ENCODE measurements around the gene PLA1A.
"Not testable (repeated sequence)": the region's sequence is repeated elsewhere in the genome, so short reads cannot be mapped to it uniquely, and the experiment has no call there.

Gene PLA1A, protein sequence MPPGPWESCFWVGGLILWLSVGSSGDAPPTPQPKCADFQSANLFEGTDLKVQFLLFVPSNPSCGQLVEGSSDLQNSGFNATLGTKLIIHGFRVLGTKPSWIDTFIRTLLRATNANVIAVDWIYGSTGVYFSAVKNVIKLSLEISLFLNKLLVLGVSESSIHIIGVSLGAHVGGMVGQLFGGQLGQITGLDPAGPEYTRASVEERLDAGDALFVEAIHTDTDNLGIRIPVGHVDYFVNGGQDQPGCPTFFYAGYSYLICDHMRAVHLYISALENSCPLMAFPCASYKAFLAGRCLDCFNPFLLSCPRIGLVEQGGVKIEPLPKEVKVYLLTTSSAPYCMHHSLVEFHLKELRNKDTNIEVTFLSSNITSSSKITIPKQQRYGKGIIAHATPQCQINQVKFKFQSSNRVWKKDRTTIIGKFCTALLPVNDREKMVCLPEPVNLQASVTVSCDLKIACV

GRCh38 chr3:119597548-119598288 is at the start of gene PLA1A:
Gene PLA1A, plus strand, starts transcription at chr3:119597885. Its CDS starts 29 bp downstream, at chr3:119597914.
- no peak for DNase-seq

DNA sequence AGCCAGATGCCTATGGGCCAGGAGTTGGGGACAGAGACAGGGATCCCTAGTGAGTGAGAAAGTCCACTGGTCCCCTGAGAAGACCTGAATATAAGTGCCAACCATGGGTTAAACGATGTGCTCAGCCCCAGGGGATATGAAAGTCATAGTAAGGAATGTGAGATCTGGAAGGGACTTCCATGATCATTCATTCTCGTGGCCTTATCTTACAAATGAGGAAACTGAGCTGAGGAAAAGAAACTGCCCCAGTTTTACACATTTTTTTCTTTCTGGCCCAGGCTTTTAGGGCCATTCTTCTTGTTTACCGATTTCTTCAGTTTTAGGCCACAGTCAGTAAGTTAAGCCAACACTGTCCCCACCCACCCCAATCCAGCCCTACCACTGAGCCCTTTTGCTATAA is 49.3 kb upstream of the PLA1A start:
- DNase-seq, result no peak

- DNase-seq, result no peak
Measured at GRCh38 chr3:119550192-119550910, 47.3 kb upstream of the PLA1A start.

DNA sequence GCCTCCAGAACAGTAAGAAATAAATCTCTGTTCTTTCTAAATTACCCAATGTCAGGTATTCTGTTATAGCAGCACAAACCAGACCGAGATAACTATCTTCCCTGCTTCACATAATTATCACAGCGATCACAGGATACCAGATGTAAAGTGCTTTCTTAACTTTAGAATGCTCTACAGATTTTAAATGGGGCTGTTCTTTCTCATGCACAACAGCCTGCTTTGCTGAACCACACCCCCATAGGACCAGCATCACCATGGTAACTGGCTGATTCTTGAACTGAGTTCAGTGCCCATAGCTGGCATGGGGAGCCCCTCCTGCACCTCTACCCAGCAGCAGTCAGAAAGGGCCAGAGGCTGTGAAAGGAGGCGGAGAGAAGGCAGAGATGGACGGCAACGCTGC is 46.1 kb upstream of the PLA1A start:
- no peak for DNase-seq

DNA sequence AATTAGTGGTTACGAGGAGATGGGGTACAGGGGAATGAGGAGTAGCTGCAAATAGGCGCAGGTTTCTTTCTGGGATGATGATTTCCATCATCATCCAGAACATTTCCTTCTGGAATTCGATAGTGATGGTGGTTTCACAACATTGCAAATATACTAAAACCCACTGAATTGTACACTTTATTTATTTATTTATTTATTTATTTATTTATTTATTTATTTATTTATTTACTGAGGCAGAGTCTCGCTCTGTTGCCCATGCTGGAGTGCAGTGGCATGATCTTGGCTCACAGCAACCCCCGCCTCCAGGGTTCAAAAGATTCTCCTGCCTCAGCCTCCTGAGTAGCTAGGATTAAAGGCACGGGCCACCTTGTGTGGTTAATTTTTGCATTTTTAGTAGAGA is 44.8 kb upstream of the PLA1A start:
- DNase-seq, result not testable (repeated sequence)

DNA sequence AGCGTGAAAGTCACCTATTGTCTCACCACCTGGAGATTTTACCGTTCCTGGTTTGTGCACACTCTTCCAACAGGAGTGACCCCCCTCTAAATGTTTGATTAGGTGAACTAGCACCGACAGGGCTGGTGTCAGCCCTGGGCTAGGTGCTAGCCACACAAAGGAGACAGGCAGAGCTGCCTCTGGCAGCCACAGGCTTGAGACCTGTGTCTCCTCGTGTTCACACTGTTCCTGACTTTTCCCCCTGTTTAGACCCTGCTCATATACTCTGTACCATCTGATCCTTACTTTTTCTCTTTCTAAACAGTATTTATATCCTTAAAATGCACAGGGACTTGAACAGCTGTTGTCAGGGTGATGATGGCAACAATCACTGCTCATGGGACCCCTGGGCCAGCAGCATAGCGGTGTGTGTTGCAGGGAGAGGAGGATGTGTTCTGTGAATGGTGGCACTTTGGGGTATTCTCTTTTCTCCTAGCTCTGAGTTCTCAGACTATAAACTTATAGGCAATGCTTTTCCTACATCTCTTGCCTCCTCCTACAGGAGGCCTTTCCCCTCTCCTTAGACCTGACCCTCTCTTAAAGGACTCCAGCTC is 43.8 kb upstream of the PLA1A start:
- DNase-seq, result no peak

GRCh38 chr3:119555309-119555735 is 42.4 kb upstream of the PLA1A start:
- DNase-seq, result no peak

- no peak for DNase-seq
Measured at GRCh38 chr3:119555929-119556328, 41.8 kb upstream of the PLA1A start.

DNA sequence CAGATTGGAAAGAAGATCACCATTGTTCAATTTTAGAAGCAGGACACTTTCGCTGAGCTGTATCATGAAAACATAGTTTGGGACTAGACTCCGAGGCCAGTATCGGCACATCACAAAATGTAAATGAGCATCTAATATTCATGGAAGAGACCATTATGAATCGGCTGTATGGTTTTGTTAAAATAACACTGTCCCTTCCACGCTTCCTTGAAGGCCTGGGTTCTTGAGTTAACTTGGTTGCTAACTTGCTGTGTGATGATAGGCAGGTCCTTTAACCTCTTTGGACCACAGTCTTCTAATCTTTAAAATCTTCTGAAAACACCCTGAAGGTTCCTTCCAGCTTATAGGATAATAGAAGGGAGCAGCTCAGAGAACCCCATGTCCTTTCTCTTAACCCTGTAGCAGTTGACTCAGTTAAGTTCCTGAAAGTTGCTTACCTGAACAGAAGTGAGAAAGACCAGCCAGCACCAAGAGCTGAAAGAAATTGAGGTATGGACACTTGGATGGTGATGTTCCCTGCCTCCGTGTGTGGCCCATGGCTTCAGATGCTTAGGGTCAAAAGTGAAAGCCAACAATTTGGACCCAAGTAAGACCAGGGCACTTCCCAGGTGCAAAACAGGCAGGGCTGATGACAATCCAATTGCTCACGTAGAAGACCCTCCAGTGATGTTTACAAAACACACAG is 40.4 kb upstream of the PLA1A start:
- DNase-seq, result no peak

- no peak for DNase-seq
Measured at GRCh38 chr3:119557877-119558269, 39.8 kb upstream of the PLA1A start.

DNA sequence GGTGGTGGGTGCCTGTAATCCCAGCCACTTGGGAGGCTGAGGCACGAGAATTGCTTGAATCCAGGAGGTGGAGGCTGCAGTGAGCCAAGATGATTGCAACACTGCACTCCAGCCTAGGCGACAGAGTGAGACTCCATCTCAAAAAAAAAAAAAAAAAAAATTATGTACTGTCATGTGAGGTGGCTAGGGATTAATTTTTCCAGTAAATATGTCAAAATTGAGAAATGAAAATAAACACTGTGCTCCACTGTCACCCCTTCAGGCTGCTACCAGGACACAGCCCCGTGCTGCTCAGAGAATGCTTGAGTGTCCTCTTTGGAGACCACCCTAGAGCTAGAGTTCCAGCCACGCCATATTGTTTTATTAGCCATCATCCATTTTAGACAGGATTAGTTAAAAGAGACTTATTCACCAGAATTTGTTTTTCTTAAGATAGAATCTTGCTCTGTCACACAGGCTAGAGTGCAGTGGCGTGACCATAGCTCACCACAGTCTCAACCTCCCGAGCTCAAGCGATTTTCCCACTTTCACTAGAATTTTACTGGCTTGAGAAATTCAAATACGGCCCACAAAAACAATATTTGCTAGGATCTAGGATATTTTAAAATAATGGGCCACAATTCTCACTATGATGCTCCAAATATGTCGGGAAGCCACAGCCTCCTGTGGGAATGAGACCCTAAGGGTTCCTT is 38.9 kb upstream of the PLA1A start:
- no peak for DNase-seq

DNA sequence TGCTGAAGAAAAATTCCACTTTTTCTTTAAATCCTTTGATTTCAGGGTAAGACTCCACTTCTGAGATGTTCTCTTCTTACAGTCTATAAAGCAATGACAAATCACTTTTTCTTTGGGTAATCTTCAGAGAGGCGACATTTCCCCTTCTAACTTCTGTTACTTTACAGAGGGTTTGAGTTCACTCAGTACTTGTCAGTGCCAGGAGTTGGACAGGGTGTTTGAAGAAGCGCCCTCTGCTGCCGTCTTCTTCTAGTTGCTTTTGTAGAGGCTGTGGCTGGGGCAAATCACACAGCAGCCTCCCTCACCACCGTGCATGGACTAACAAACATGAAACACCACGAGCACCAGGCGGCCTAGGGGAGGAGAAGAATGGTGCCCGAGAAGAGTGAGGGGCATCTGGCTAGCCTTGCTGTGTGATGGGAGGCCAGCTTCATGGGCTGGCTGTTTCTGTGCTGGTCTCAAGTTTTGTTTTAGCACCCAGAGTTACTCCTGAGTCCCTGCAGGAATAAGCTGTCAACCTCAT is 38.2 kb upstream of the PLA1A start, which contains the start of gene CD80:
TSS of gene CD80 (minus strand) at position 174 of the 523 bp plus-strand sequence. CDS start 1,886 bp downstream, outside the sequence.
- DNase-seq, result peak; percentile 73

DNA sequence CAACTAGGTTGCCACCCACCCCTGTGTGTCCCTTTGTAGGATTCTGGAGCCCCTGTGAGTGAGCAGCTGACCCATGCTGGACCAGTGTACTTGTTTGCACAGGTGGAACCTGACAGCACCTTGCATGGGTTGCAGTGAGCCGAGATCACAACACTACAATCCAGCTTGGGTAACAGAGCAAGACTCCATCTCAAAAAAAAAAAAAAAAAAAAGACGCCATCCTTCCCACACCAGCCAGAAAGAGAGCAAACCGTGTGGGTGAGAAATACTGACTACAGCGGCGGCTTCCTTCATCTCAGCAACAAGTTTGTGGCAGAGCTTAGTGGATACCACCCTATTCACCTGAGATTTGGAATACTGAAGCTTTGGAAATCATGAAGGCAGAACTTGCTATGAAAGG is 37.5 kb upstream of the PLA1A start:
- no peak for DNase-seq

DNA sequence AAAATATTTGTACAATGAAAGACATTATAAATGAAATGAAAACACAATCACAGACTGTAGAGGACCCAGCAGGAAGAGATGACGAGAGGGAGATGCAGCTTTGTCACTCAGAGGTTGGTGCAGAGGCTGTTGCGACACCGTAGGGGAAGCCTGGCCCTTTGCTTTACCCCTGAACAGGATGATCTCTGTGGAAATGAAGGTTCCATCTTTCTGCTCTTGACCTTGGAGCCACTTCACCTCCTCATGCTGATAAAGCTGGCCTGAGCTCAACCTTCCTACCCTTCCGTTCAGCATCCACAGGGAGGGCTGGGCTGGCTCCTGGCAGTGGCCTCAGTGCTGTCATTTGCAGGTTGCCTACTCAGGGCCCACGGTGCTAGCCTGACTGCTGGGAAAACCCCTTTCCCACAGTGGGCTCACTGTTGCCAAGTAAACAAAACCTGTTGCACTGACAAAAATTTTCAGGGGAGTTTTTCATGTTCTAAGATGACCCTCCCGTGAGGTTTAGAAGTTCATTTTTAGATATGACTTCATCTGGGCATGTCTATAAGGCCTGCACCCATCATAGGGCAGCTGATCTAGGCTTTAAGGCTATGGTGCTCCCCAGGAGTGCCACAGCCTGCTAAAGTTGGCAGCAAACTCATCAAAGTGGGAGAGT is 35.3 kb upstream of the PLA1A start:
- DNase-seq, result peak; percentile 41

- not testable (repeated sequence) for DNase-seq
Measured at GRCh38 chr3:119563334-119563733, 34.4 kb upstream of the PLA1A start.

DNA sequence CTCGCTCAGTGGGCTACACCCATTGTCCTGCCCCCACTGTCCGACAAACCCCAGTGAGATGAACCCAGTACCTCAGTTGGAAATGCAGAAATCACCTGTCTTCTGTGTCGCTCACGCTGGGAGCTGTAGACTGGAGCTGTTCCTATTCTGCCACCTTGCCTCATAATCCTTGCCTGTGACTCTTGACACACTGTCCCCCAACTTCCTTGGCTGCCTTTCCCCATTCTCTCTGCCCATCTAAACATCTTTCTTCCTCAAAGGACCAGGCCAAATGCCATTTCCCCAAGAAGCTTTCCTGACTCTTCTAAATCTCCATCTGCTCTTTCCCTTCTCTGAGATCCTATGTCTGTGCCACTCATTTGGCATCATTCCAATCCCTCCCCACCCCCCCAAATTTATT is 28.5 kb upstream of the PLA1A start:
- no peak for DNase-seq

DNA sequence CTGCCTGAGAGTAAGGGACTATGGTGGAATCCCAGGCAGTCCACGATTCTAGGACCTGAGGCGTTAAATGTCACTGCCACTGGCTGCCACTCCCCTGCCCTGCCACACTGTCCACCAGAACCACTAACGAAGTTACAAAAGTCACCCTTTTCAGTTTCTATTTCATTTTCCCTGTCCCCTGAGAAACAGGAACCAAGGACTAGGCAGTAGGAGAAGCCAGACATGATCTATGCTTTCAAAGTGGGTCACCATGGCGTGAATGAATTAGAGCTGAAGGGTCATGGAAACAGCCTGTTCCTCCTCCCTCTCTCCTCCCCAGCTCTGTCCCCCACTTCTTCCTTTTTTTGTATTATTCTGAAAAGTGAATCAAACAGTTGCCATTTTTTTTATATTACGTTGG is 27.5 kb upstream of the PLA1A start:
- no peak for DNase-seq

- no peak for DNase-seq
Measured at GRCh38 chr3:119571230-119571629, 26.5 kb upstream of the PLA1A start.

- no peak for DNase-seq
Measured at GRCh38 chr3:119571688-119572087, 26.0 kb upstream of the PLA1A start.

DNA sequence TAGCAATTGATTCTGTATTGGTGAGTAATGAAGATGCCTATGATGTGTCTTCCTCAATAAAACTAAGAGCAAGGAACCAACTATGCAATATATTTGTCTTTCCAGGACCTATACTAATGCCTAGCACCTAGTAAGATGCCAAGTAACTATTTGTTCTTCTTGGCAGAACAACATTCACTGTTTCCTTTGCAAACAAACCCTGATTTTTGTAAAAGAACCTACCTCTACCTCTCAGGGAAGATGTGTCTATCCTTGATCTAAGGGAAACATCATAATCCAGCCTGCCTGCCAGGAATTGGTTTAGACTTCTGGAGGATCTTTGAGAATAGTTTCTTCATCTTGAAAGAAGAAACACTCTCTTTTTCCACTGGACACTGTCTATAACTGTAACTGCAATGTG is 22.2 kb upstream of the PLA1A start:
- no peak for DNase-seq
